ENCODE results near the gene CPED1. TPM values are rescaled to one million over a fixed set of nuclear protein-coding genes. Genes with fewer than 3 reads are reported as not detected.

The CPED1 gene
- total RNA-seq, 4 donors from 2014 or later = 7.4 to 19.6 (median 11.4) TPM

DNA sequence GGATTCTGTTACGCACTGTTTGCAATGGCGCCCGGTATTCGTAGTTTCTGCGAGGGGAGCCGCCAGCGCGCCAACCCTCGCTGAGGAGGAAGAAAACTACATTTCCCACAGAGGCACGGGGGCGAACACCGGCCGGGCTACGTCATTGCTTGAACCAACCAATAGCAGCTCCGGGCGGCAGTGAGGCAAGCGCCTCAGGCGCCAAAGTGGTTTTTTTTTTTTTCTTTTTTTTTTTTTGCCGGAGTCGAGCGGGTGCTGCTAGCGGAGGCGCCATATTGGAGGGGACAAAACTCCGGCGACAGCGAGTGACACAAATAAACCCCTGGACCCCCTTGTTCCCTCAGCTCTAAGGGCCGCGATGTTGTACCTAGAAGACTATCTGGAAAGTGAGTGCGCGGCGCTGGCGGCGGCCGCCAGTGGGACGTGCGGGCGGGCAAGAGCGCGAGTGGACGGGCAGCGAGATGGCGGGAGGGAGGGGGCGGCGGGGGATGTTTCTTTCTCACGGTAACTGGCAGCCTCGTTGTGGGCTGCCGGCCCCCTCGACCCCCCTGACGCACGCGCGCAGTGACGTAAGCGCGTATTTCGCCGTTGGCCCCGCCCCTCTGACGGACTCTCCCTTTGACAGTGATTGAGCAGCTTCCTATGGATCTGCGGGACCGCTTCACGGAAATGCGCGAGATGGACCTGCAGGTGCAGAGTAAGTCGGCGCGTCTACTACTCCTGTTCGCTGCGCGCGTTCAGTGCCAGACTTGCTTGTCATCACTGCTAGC, 37.8 kb upstream of the CPED1 start, which contains the start of gene ING3:
Gene ING3, plus strand, starts transcription at position 239 of the 770 bp plus-strand sequence. Its CDS starts 120 bp downstream, at position 359.
- TF ChIP-seq POLR2A (IDR thresholded peaks at IDR 0.05) = peak in 1 of 2 donors; percentile 46
- TF ChIP-seq, protein P1, sequence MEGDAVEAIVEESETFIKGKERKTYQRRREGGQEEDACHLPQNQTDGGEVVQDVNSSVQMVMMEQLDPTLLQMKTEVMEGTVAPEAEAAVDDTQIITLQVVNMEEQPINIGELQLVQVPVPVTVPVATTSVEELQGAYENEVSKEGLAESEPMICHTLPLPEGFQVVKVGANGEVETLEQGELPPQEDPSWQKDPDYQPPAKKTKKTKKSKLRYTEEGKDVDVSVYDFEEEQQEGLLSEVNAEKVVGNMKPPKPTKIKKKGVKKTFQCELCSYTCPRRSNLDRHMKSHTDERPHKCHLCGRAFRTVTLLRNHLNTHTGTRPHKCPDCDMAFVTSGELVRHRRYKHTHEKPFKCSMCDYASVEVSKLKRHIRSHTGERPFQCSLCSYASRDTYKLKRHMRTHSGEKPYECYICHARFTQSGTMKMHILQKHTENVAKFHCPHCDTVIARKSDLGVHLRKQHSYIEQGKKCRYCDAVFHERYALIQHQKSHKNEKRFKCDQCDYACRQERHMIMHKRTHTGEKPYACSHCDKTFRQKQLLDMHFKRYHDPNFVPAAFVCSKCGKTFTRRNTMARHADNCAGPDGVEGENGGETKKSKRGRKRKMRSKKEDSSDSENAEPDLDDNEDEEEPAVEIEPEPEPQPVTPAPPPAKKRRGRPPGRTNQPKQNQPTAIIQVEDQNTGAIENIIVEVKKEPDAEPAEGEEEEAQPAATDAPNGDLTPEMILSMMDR (IDR thresholded peaks at IDR 0.05) = no peak
- 0% methylated on average over 38 to 60 of the region's 71 CpGs for WGBS, 2 donors
- Histone ChIP-seq H3K9me3 (no peaks in the 10 kb centered on the region), H3K27ac (peak within 1 kb of the TSS; percentile 96 to 99 (median 98)), H3K4me1 (peaks cover 11 to 14% of the 10 kb centered on the region in 2 donors), H3K36me3 (peaks cover 8 to 17% of the 10 kb centered on the region in 2 donors), H3K27me3 (no peaks in the 10 kb centered on the region), H3K4me3 (replicated peaks in 1 of 3) (peak within 1 kb of the TSS; percentile 21 to 57 (median 48))
- intact Hi-C loops (cut with DNase I) = no loop called here
- DNase-seq = peak; percentile 97

GRCh38 chr7:120951309-120951699, 37.2 kb upstream of the CPED1 start:
- 11 to 13% methylated on average over 8 of the region's 8 CpGs for WGBS, 2 donors
- Histone ChIP-seq H3K36me3 (peaks cover 14 to 23% of the 10 kb centered on the region in 2 donors), H3K27me3 (no peaks in the 10 kb centered on the region), H3K4me1 (peaks cover 11 to 14% of the 10 kb centered on the region in 2 donors), H3K4me3 (replicated peaks in 1 of 3) (peak overlapping the region; percentile 21 to 57 (median 48)), H3K27ac (peak overlapping the region; percentile 96 to 99 (median 98)), H3K9me3 (no peaks in the 10 kb centered on the region)
- TF ChIP-seq POLR2A (IDR thresholded peaks at IDR 0.05) = no peak
- TF ChIP-seq, protein P1 (IDR thresholded peaks at IDR 0.05) = no peak
- no peak for DNase-seq
- intact Hi-C loops (cut with DNase I) = no loop called here

DNA sequence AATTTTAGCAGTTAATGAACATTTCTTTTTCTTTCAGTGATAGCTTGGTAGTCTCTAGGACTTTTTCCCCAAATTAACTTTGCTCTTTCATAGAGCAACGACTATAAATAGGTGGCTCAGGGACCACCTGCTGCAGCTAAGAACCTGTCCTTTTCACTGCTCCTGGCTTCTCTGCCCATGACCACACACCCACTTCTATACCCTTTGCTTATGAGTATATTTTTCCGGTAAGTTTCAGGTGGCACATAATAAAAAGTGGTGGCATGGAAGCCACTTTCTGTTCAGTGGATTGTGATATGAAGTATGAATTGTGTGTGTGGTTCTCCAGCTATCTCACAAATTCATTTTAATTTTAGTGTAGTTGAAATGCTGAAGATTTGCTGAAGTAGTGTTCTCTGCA, 36.7 kb upstream of the CPED1 start:
- Histone ChIP-seq H3K27me3 (no peaks in the 10 kb centered on the region), H3K36me3 (peaks cover 17 to 26% of the 10 kb centered on the region in 2 donors), H3K9me3 (no peaks in the 10 kb centered on the region), H3K27ac (peak overlapping the region in 1 of 3 donors; percentile 99), H3K4me1 (peaks cover 11 to 14% of the 10 kb centered on the region in 2 donors), H3K4me3 (replicated peaks in 1 of 3) (no peak overlapping the region)
- no peak for DNase-seq
- intact Hi-C loops (cut with DNase I) = no loop called here
- WGBS, 2 donors = 61 to 69% methylated on average over 2 of the region's 2 CpGs
- TF ChIP-seq POLR2A (IDR thresholded peaks at IDR 0.05) = no peak
- TF ChIP-seq, protein P1 (IDR thresholded peaks at IDR 0.05) = no peak

- Histone ChIP-seq H3K4me1 (peaks cover 7 to 16% of the 10 kb centered on the region in 2 donors), H3K4me3 (replicated peaks in 1 of 3) (no peak overlapping the region), H3K27ac (no peak overlapping the region), H3K27me3 (no peaks in the 10 kb centered on the region), H3K36me3 (peaks cover 17 to 26% of the 10 kb centered on the region in 2 donors), H3K9me3 (no peaks in the 10 kb centered on the region)
- intact Hi-C loops (cut with DNase I) = no loop called here
- WGBS, 2 donors = 91 to 92% methylated on average over 3 of the region's 3 CpGs
- TF ChIP-seq, protein P1 (IDR thresholded peaks at IDR 0.05) = no peak
- no peak for TF ChIP-seq POLR2A (IDR thresholded peaks at IDR 0.05)
- no peak for DNase-seq
Measured at GRCh38 chr7:120955577-120956149, 32.8 kb upstream of the CPED1 start.
